Mononuclear cell (primary cell): Measurements from ENCODE around the gene NKX6-2. TPM values are rescaled to one million over a fixed set of nuclear protein-coding genes. Genes with fewer than 3 reads are reported as not detected.

Experiments
- H3K27me3 ChIP-seq: 2 replicates; pipeline ENCODE4 v1.6.0; 2011; ENCODE audit warnings: low read length, control low read depth; ENCODE audit not compliant: insufficient read depth
- H3K4me1 ChIP-seq: 2 replicates; pipeline ENCODE4 v1.5.1; 2011; ENCODE audit warnings: mild to moderate bottlenecking, low read length, control low read depth; ENCODE audit not compliant: insufficient read depth
- H3K4me3 ChIP-seq: 2 replicates; pipeline ENCODE4 v1.5.1; 2011; ENCODE audit warnings: mild to moderate bottlenecking, low read length, moderate library complexity
- H3K9me3 ChIP-seq: 2 replicates; pipeline ENCODE4 v1.5.1; 2011; ENCODE audit warnings: low read depth, mild to moderate bottlenecking, control low read depth, low read length
- total RNA-seq: library from RNA; depleted of rRNA; stranded (reverse); fragments of >200 nt; gene quantifications from one replicate; pipeline ENCODE4 v1.2.3, GENCODE V29; 2012

Gene NKX6-2
- total RNA-seq, 1 donor = not detected

GRCh38 chr10:132817701-132818211 is 31.8 kb upstream of the NKX6-2 start:
- Histone ChIP-seq H3K27me3 (no peaks in the 10 kb centered on the region), H3K4me3 (no peak overlapping the region)

GRCh38 chr10:132816718-132817117 is 30.8 kb upstream of the NKX6-2 start:
- Histone ChIP-seq H3K27me3 (no peaks in the 10 kb centered on the region), H3K4me1 (no peaks in the 10 kb centered on the region), H3K4me3 (no peak overlapping the region), H3K9me3 (no peaks in the 10 kb centered on the region)

More at GRCh38 chr10:132817701-132818211, 31.8 kb upstream of the NKX6-2 start:
- Histone ChIP-seq H3K4me1 (no peaks in the 10 kb centered on the region), H3K9me3 (no peaks in the 10 kb centered on the region)

GRCh38 chr10:132815168-132815857 is 29.4 kb upstream of the NKX6-2 start:
- no peaks in the 10 kb centered on the region for H3K9me3 ChIP-seq
- no peak overlapping the region for H3K4me3 ChIP-seq
- H3K4me1 ChIP-seq = no peaks in the 10 kb centered on the region
- H3K27me3 ChIP-seq = no peaks in the 10 kb centered on the region

GRCh38 chr10:132814469-132814856 is 28.5 kb upstream of the NKX6-2 start:
- Histone ChIP-seq H3K4me3 (no peak overlapping the region), H3K27me3 (no peaks in the 10 kb centered on the region), H3K9me3 (no peaks in the 10 kb centered on the region), H3K4me1 (no peaks in the 10 kb centered on the region)

- H3K9me3 ChIP-seq = no peaks in the 10 kb centered on the region
- no peaks in the 10 kb centered on the region for H3K4me1 ChIP-seq
- no peak overlapping the region for H3K4me3 ChIP-seq
- no peaks in the 10 kb centered on the region for H3K27me3 ChIP-seq
These were observed 27.9 kb upstream of the NKX6-2 start for GRCh38 chr10:132813560-132814468.

- Histone ChIP-seq H3K9me3 (no peaks in the 10 kb centered on the region), H3K4me3 (no peak overlapping the region), H3K4me1 (no peaks in the 10 kb centered on the region), H3K27me3 (no peaks in the 10 kb centered on the region)
These were observed 27.1 kb upstream of the NKX6-2 start for GRCh38 chr10:132813001-132813401.

- Histone ChIP-seq H3K4me1 (no peaks in the 10 kb centered on the region), H3K9me3 (no peaks in the 10 kb centered on the region), H3K27me3 (no peaks in the 10 kb centered on the region), H3K4me3 (no peak overlapping the region)
These were observed 26.6 kb upstream of the NKX6-2 start for GRCh38 chr10:132812520-132812919.

- Histone ChIP-seq H3K9me3 (no peaks in the 10 kb centered on the region), H3K4me1 (no peaks in the 10 kb centered on the region), H3K27me3 (no peaks in the 10 kb centered on the region), H3K4me3 (no peak overlapping the region)
These were observed 26.0 kb upstream of the NKX6-2 start for GRCh38 chr10:132811891-132812481.

- no peaks in the 10 kb centered on the region for H3K9me3 ChIP-seq
- no peaks in the 10 kb centered on the region for H3K27me3 ChIP-seq
- H3K4me1 ChIP-seq = no peaks in the 10 kb centered on the region
- no peak overlapping the region for H3K4me3 ChIP-seq
These were observed 25.1 kb upstream of the NKX6-2 start for GRCh38 chr10:132810807-132811700.

GRCh38 chr10:132810141-132810806 is 24.3 kb upstream of the NKX6-2 start:
- Histone ChIP-seq H3K27me3 (no peaks in the 10 kb centered on the region), H3K9me3 (no peaks in the 10 kb centered on the region), H3K4me3 (no peak overlapping the region), H3K4me1 (no peaks in the 10 kb centered on the region)

GRCh38 chr10:132809232-132810140 is 23.5 kb upstream of the NKX6-2 start:
- Histone ChIP-seq H3K9me3 (no peaks in the 10 kb centered on the region), H3K4me3 (no peak overlapping the region), H3K27me3 (no peaks in the 10 kb centered on the region), H3K4me1 (no peaks in the 10 kb centered on the region)

GRCh38 chr10:132808383-132809231 is 22.7 kb upstream of the NKX6-2 start:
- Histone ChIP-seq H3K9me3 (no peaks in the 10 kb centered on the region), H3K27me3 (no peaks in the 10 kb centered on the region), H3K4me3 (no peak overlapping the region), H3K4me1 (no peaks in the 10 kb centered on the region)
